Measurements from ENCODE around the gene CCNL1. TPM values are rescaled to one million over a fixed set of nuclear protein-coding genes. Genes with fewer than 3 reads are reported as not detected.
A peak's percentile ranks its signal among the peaks of the same experiment; 100 is the strongest.

CCNL1 gene
- total RNA-seq, 4 donors from 2014 or later = 309 to 477 (median 414) TPM

GRCh38 chr3:157157836-157158235, 2.1 kb downstream of the CCNL1 start:
- no peak for DNase-seq
- Histone ChIP-seq H3K4me3 (peak overlapping the region in 3 of 4 donors; percentile 1 to 94 (median 84)), H3K36me3 (peaks cover 0 to 59% (median 0%) of the 10 kb centered on the region in 3 donors), H3K9me3 (no peaks in the 10 kb centered on the region), H3K4me1 (peaks cover 0 to 67% (median 18%) of the 10 kb centered on the region in 4 donors), H3K27me3 (no peaks in the 10 kb centered on the region), H3K27ac (peak overlapping the region in 2 of 4 donors; percentile 97 to 99)
- TF ChIP-seq CTCF (IDR thresholded peaks at IDR 0.05) (no peak), POLR2A (IDR thresholded peaks at IDR 0.05) (no peak)

GRCh38 chr3:157156837-157157635, 2.9 kb downstream of the CCNL1 start:
- TF ChIP-seq POLR2A (IDR thresholded peaks at IDR 0.05) = peak in 1 of 2 donors; percentile 15
- TF ChIP-seq CTCF (IDR thresholded peaks at IDR 0.05) = no peak
- no peak for DNase-seq
- H3K36me3 ChIP-seq = peaks cover 0 to 67% (median 0%) of the 10 kb centered on the region in 3 donors
- H3K27ac ChIP-seq = peak overlapping the region in 2 of 4 donors; percentile 97 to 99
- H3K9me3 ChIP-seq = no peaks in the 10 kb centered on the region
- no peaks in the 10 kb centered on the region for H3K27me3 ChIP-seq
- H3K4me1 ChIP-seq = peaks cover 0 to 62% (median 18%) of the 10 kb centered on the region in 4 donors
- H3K4me3 ChIP-seq = peak overlapping the region in 2 of 4 donors; percentile 84 to 94

- no peak for DNase-seq
- TF ChIP-seq POLR2A (IDR thresholded peaks at IDR 0.05) = no peak
- no peak for TF ChIP-seq CTCF (IDR thresholded peaks at IDR 0.05)
- H3K27me3 ChIP-seq = no peaks in the 10 kb centered on the region
- H3K4me1 ChIP-seq = peaks cover 0 to 53% (median 18%) of the 10 kb centered on the region in 4 donors
- H3K4me3 ChIP-seq = peak overlapping the region in 2 of 4 donors; percentile 24 to 84
- no peaks in the 10 kb centered on the region for H3K9me3 ChIP-seq
- H3K27ac ChIP-seq = no peak overlapping the region
- peaks cover 0 to 82% (median 0%) of the 10 kb centered on the region in 3 donors for H3K36me3 ChIP-seq
These were observed 4.4 kb downstream of the CCNL1 start for GRCh38 chr3:157155591-157155990.

GRCh38 chr3:157154563-157155330, 5.2 kb downstream of the CCNL1 start:
- Histone ChIP-seq H3K36me3 (peaks cover 0 to 90% (median 3%) of the 10 kb centered on the region in 3 donors), H3K27ac (no peak overlapping the region), H3K9me3 (no peaks in the 10 kb centered on the region), H3K4me1 (peaks cover 0 to 53% (median 18%) of the 10 kb centered on the region in 4 donors), H3K4me3 (peak overlapping the region in 2 of 4 donors; percentile 24 to 84), H3K27me3 (no peaks in the 10 kb centered on the region)
- no peak for DNase-seq
- TF ChIP-seq CTCF (IDR thresholded peaks at IDR 0.05) (peak in 1 of 6 experiments; percentile 14), POLR2A (IDR thresholded peaks at IDR 0.05) (no peak)

GRCh38 chr3:157152930-157153329, 7.0 kb downstream of the CCNL1 start:
- DNase-seq = no peak
- H3K4me3 ChIP-seq = no peak overlapping the region
- no peaks in the 10 kb centered on the region for H3K9me3 ChIP-seq
- no peak overlapping the region for H3K27ac ChIP-seq
- H3K27me3 ChIP-seq = no peaks in the 10 kb centered on the region
- H3K36me3 ChIP-seq = peaks cover 0 to 99% (median 8%) of the 10 kb centered on the region in 3 donors
- H3K4me1 ChIP-seq = peaks cover 0 to 44% (median 14%) of the 10 kb centered on the region in 4 donors
- TF ChIP-seq POLR2A (IDR thresholded peaks at IDR 0.05) (no peak), CTCF (IDR thresholded peaks at IDR 0.05) (no peak)

Data from Peyer's patch (tissue), 4 donors.